Measurements from ENCODE around the gene SIM1. TPM values are rescaled to one million over a fixed set of nuclear protein-coding genes. Genes with fewer than 3 reads are reported as not detected.

SIM1 gene
- total RNA-seq, 1 donor from 2014 or later: not detected

DNA sequence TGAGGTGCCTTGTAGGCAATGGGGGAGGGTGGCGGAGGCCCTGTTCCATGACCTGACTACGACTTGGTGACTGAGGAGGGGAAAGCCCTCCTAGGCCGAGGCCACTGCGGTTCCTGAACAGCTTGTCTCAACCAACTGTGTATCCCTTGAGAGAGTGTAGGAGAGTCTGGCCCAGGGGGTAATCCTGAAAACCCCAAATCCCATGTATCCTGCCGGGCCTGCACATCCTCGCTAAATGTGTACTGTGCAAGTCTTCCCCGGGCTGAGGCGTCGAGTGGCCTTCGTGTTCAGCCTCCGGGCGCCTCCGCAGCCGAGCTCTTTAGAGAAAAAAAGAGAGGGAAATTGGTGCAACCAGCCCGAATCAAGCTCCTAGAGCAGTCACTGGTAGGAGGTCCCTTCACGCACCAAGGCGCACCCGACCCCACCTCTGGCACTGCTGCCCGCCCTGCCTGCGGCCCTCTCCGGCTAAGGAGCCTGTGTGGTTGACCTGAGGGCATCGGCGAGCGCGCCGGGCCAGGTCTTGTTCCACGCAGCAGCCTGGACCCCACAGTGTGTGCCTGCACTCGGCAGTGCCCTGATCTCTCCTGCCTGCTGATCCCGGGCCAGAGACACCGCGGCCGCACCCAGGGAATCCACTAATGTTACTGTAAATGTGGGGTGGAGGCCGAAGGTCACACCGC, 7.3 kb downstream of the SIM1 start:
- Mint-ChIP-seq H3K36me3 (ENCODE audit: low read depth) (peaks cover 8% of the 10 kb centered on the region), H3K4me3 (ENCODE audit: low read depth) (no peak overlapping the region), H3K9me3 (peaks cover 5% of the 10 kb centered on the region), H3K4me1 (ENCODE audit: low read depth) (peaks cover 10% of the 10 kb centered on the region), H3K27ac (no peak overlapping the region), H3K27me3 (ENCODE audit: low read depth) (peaks cover 83% of the 10 kb centered on the region)
- DNase-seq (ENCODE audit: low spot score): no peak
- intact Hi-C loops (cut with micrococcal nuclease): loop anchor here (5.0 kb wide), 1 partner anchor 945 kb away; no protein-coding TSS in a partner anchor

DNA sequence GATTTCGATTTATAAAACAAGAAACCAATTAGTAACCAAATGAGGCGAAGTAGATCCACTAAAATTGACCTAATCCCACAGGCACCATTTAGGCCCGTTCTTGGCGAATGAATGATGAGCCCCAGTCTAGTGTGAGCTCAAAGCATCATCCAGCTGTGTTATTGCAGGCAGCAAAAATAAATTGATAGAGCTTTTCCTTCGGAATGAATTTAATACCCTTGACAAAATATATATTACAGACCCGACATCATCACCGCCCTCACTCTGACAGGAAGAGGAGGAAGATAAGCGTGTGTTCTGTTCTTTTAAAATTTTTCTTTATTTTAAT, 7.8 kb downstream of the SIM1 start:
- no peak overlapping the region for H3K4me3 Mint-ChIP-seq (ENCODE audit: low read depth)
- H3K9me3 Mint-ChIP-seq: no peaks in the 10 kb centered on the region
- DNase-seq (ENCODE audit: low spot score): no peak
- no peak overlapping the region for H3K27ac Mint-ChIP-seq
- intact Hi-C loops (cut with micrococcal nuclease): loop anchor here (1.0 to 5.0 kb wide), 2 partner anchors 10 to 945 kb away; no protein-coding TSS in a partner anchor
- peaks cover 3% of the 10 kb centered on the region for H3K36me3 Mint-ChIP-seq (ENCODE audit: low read depth)
- peaks cover 6% of the 10 kb centered on the region for H3K4me1 Mint-ChIP-seq (ENCODE audit: low read depth)
- H3K27me3 Mint-ChIP-seq (ENCODE audit: low read depth): peaks cover 77% of the 10 kb centered on the region

DNA sequence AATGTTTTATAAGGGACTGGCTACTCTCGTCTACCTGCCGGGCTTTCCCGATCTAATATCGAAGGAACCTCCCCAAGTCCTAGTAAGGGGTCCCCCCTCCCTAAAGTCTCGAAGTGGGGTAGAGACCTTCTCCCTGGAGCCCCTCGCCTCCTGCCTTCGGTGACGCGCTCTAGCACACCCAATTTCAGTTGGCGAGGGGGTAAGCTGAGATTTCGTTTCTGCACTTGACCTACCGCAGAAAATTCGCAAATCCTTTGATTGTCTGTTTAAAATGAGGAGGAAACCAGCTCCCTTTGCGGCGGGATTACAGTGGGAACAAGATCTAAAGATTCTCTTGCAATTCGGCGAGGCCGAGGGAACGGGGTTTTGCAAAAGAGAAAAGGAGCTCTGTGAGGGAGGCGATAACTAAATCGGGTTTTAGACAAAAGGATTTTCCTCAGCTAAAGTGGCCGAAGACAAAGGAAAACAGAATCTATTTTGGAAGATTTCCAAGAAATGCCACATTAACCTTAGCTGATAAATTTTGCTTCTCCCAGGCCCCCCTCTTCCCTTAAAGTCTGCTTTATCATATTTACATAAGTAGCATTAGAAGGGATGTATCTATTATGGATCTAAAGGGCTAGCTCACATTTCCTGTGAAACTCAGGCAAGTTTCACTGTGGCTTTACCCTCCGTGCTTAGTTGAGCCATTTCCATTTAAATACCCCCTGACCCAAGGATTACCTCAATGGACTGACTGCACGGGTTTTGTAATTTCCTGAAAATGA, 8.4 kb downstream of the SIM1 start:
- intact Hi-C loops (cut with micrococcal nuclease): loop anchor here (1.0 to 5.0 kb wide), 2 partner anchors 9 to 946 kb away; no protein-coding TSS in a partner anchor
- Mint-ChIP-seq H3K36me3 (ENCODE audit: low read depth) (peaks cover 3% of the 10 kb centered on the region), H3K4me3 (ENCODE audit: low read depth) (no peak overlapping the region), H3K27me3 (ENCODE audit: low read depth) (peaks cover 73% of the 10 kb centered on the region), H3K9me3 (no peaks in the 10 kb centered on the region), H3K4me1 (ENCODE audit: low read depth) (peaks cover 2% of the 10 kb centered on the region), H3K27ac (no peak overlapping the region)
- no peak for DNase-seq (ENCODE audit: low spot score)

DNA sequence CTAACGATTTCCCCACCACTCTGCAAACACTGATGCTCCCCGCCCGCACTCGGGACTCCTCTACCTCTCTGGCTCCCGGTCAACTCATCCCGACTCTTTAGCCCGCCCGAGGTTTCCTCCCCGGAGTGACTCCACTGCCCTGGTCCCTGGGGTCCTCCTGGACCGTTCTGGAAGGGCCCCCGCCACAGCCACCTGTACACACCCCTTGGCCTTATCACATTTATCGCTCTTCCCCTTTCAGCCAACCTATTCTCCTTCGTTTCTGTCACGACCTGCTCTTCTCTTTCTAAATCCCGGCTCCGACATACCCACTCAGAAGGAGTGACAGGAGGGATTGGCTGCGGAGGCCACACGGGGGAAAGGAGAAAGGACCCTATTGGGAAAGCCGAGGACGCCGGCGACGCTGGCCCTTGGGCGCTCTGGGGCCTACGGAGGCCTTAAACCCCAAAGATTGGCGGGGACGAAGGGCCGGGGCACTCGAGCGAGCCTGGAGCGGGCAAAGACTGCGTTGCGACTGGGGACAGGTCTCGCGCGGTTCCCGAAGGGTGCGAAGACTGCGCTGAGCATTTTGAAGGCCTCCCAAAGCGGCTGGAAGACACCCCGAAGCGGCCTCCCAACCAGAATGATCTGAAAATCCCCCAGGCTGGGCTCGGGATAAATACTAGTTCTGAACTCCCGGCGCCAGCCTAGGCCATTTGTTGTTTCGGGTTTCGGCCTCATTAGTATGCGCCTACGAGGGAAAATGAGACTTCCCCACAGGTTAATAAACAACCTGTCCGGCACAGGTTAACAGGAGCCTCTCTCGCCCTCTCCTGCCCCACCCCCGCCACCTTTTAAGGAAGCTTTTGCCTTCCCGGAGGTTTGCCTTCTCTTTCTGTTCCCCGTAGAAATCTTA, 9.2 kb downstream of the SIM1 start:
- H3K4me3 Mint-ChIP-seq (ENCODE audit: low read depth): no peak overlapping the region
- no peaks in the 10 kb centered on the region for H3K9me3 Mint-ChIP-seq

DNA sequence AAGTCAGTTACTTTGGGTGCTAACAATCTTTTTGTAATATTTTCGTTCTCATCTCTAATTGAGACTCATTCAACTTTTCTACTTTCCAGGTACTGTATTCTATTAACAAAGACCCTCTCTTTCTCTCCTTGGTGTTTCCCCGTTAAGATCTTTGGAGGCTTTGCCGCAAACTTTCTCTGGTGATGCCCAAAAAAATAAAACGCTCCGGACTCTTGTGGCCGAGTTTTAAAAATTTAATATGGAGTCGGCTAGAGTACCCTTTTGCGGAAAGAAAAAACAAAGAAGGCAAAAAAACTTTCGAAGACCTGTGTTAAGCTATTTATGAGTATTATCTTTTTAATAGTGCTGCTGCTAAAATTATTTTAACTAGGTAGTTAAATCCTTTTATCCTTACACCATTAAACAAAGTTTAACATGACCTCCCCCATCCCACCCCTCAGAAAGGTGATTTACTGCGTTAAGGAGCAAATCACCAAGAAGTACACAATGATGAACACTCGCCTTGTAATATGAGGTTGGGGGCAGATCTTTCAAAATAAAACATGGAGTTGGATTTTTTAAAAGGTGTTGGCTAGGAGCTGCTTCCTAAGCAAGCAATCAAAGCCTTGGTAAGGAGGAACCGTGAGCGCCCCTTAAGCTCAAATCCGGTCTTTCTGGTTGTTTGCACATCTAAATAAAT, 10.0 kb downstream of the SIM1 start:
- H3K4me1 Mint-ChIP-seq (ENCODE audit: low read depth): peaks cover 1% of the 10 kb centered on the region
- no peaks in the 10 kb centered on the region for H3K9me3 Mint-ChIP-seq
- no peak overlapping the region for H3K27ac Mint-ChIP-seq
- H3K27me3 Mint-ChIP-seq (ENCODE audit: low read depth): peaks cover 60% of the 10 kb centered on the region
- intact Hi-C loops (cut with micrococcal nuclease): loop anchor here (1.0 to 5.0 kb wide), 2 partner anchors 11 to 948 kb away; no protein-coding TSS in a partner anchor
- no peak overlapping the region for H3K4me3 Mint-ChIP-seq (ENCODE audit: low read depth)
- H3K36me3 Mint-ChIP-seq (ENCODE audit: low read depth): peaks cover 3% of the 10 kb centered on the region
- no peak for DNase-seq (ENCODE audit: low spot score)

More for the DNA sequence above, 9.2 kb downstream of the SIM1 start:
- Mint-ChIP-seq H3K4me1 (ENCODE audit: low read depth) (peaks cover 1% of the 10 kb centered on the region), H3K27me3 (ENCODE audit: low read depth) (peaks cover 66% of the 10 kb centered on the region), H3K27ac (peak overlapping the region; percentile 34), H3K36me3 (ENCODE audit: low read depth) (peaks cover 3% of the 10 kb centered on the region)
- intact Hi-C loops (cut with micrococcal nuclease): loop anchor here (1.0 to 5.0 kb wide), 3 partner anchors 8 to 947 kb away; no protein-coding TSS in a partner anchor
- no peak for DNase-seq (ENCODE audit: low spot score)

DNA sequence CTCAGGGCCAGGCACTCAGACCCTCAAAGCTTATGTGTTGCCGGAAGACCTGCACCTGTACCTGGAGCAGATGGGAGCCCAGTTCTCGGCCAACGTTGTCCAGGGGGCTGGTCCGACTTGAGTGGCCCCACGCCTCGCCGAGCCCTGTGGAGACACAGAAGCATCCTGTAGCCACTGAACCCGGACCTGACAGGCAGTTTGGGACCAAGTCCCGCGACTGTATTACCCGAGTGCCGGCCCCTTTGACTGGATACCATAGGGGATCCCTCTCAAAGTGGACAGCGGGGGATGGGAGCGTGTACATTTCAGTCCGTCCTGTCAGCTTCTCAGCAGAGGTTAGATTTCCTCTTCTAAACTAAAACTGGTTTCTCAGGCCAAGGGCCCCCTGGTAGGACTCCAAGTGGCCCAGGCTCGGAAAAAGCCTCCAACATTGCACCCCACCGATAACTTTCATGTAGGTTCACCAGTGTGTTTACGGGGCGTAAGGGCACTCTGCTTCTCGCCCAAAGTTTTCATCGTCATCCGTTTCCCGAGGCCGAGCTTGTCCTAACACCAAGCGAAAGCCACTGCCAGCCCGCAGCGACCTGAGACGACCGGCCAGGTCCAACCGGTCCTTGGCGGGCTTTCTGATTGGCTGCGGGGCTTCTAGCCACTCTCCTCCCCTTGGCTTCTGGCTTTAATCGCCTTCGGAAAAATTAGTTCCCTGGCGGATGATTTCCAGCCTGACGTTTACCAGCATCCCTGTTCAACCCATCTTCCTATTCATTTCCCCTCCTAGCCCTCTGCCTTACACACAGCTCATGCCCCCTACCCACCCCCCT, 10.8 kb downstream of the SIM1 start:
- DNase-seq (ENCODE audit: low spot score): no peak
- Mint-ChIP-seq H3K27ac (no peak overlapping the region), H3K9me3 (no peaks in the 10 kb centered on the region), H3K4me1 (ENCODE audit: low read depth) (peaks cover 1% of the 10 kb centered on the region), H3K4me3 (ENCODE audit: low read depth) (no peak overlapping the region), H3K27me3 (ENCODE audit: low read depth) (peaks cover 59% of the 10 kb centered on the region), H3K36me3 (ENCODE audit: low read depth) (peaks cover 3% of the 10 kb centered on the region)
- intact Hi-C loops (cut with micrococcal nuclease): no loop called here

DNA sequence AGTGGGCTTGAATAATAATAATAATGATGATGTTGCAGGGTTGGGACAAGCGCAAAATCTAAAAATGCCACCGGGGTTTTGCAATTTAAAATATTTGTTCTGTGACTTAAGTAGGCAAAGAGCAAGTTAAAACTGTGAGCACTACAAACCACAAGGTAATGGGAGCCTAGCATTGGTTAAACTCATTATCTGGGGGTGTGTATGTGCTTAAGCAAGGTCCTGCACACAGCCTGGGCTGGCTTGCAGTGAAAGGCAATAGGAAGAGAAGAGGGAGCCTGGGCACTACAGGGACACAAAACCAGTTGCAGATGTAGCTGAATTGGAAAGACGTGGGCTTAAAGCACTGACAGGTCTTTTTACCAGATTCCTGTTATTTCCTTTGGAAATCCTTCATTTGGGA, 11.7 kb downstream of the SIM1 start:
- Mint-ChIP-seq H3K27ac (no peak overlapping the region), H3K36me3 (ENCODE audit: low read depth) (peaks cover 5% of the 10 kb centered on the region), H3K27me3 (ENCODE audit: low read depth) (peaks cover 59% of the 10 kb centered on the region), H3K9me3 (no peaks in the 10 kb centered on the region), H3K4me3 (ENCODE audit: low read depth) (no peak overlapping the region), H3K4me1 (ENCODE audit: low read depth) (peaks cover 1% of the 10 kb centered on the region)
- DNase-seq (ENCODE audit: low spot score): no peak
- intact Hi-C loops (cut with micrococcal nuclease): no loop called here

DNA sequence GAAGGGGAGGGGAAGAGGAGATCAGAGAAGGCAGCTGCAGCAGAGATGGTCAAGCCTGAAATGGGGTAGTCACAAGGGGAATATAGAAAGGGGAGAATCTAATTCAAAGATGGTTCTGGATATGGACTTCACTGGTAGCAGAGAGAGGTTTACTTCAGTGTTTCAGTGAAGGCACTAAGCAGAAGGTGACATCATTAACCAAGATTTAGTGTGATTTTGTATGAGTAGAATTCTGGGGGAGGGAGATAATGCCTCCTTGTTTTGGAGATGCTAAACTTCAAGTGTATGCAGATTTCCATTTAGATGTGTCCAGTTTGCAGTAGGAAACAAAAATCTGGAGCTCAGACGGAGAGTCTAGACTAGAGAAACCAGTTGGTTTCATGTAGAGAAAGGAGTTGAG, 13.1 kb downstream of the SIM1 start:
- no peak for DNase-seq (ENCODE audit: low spot score)
- Mint-ChIP-seq H3K4me1 (ENCODE audit: low read depth) (peaks cover 7% of the 10 kb centered on the region), H3K27ac (no peak overlapping the region), H3K36me3 (ENCODE audit: low read depth) (peaks cover 3% of the 10 kb centered on the region), H3K9me3 (no peaks in the 10 kb centered on the region), H3K4me3 (ENCODE audit: low read depth) (no peak overlapping the region), H3K27me3 (ENCODE audit: low read depth) (peaks cover 61% of the 10 kb centered on the region)
- intact Hi-C loops (cut with micrococcal nuclease): no loop called here

DNA sequence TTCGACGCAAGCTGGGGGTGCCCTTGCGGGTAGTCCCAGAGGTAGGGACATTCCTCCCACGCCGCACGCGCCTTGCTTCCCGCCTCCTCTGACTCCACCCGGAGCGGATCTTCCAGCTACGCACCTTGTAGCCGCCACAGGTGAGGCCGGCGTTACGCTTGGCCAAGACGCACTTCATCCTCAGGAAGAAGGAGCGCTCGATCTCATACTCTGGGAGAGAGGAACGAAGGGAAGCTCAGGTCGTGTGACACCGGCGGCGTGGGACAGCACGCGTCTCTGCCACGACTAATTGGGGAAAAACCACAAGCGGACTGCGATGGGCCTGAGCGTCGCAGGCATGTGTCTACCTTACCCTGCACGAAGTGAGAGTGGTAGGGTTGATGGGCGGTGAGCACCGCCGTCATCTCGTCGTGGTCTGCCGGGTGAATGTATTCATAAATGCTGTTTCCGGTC, 15.5 kb downstream of the SIM1 start:
- intact Hi-C loops (cut with micrococcal nuclease): loop anchor here (5.0 kb wide), 2 partner anchors 457 to 1617 kb away; partner anchors contain the start of genes MCHR2 and POU3F2
- Mint-ChIP-seq H3K36me3 (ENCODE audit: low read depth) (peaks cover 3% of the 10 kb centered on the region), H3K9me3 (no peaks in the 10 kb centered on the region), H3K27ac (no peak overlapping the region), H3K4me3 (ENCODE audit: low read depth) (no peak overlapping the region), H3K27me3 (ENCODE audit: low read depth) (peaks cover 60% of the 10 kb centered on the region), H3K4me1 (ENCODE audit: low read depth) (peaks cover 8% of the 10 kb centered on the region)
- DNase-seq (ENCODE audit: low spot score): no peak

DNA sequence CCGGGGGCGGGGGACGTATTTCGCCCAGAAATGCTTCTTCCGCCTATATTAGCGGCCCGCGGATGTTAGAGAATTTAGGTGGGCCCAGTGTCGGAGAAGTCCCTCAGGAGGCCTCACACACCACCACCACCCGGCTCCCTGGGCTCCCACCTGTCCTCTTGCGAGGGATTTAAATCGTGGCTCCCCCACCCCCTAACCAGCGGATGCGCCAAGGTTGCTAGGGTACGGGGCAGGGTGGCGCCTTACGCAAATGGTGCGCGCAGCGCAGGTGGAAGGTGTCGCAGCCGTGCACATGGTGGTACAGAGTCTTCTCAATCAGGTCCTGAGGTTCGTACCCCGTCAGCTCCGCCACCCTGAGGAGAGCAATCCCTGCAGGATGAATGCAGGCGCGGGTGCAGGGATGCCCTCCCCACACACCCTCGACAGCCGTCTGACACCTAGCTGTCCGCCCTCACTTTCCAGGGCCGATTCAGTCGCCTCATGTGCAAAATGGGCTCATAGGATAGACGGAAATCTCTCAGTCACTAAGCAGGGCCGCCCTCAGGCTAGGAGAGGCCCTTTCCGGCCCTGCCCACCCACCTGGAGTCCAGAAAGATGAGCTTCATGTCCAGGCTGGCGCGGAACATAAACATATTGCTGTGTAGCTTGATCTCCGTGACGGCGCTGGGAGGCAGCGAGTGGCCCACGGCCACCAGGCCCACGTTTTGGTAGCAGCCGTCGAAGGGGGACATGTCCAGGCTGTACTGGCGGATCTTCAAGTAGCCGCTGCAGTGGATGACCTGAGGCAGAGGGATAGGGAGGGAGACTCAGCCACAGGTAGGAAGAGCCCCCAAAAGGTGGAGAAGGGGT, 16.6 kb downstream of the SIM1 start:
- peaks cover 3% of the 10 kb centered on the region for H3K36me3 Mint-ChIP-seq (ENCODE audit: low read depth)
- H3K9me3 Mint-ChIP-seq: no peaks in the 10 kb centered on the region
- H3K27ac Mint-ChIP-seq: no peak overlapping the region
- intact Hi-C loops (cut with micrococcal nuclease): loop anchor here (1.0 to 5.0 kb wide), 3 partner anchors 8 to 1616 kb away; partner anchors contain the start of genes MCHR2 and POU3F2
- no peak for DNase-seq (ENCODE audit: low spot score)
- peaks cover 8% of the 10 kb centered on the region for H3K4me1 Mint-ChIP-seq (ENCODE audit: low read depth)
- H3K4me3 Mint-ChIP-seq (ENCODE audit: low read depth): no peak overlapping the region
- peaks cover 57% of the 10 kb centered on the region for H3K27me3 Mint-ChIP-seq (ENCODE audit: low read depth)

Data from activated T-helper 2 cell treated with anti-CD3 and anti-CD28 coated beads, Interferon-gamma antibody, Interleukin-2, Interleukin-4, amounts not matched to agents 10 μg/mL and 5 μg/mL and 100 μg/mL, durations not matched to agents 14 hours and 24 hours and 36 hours (primary cell).